AML-193 (cell line): ENCODE measurements around the gene HELZ.

Experiments
- DNase-seq, 2 experiments: peaks; one replicate each; lab custom pipeline; 2025; lab: John Stamatoyannopoulos, UW

HELZ gene

DNA sequence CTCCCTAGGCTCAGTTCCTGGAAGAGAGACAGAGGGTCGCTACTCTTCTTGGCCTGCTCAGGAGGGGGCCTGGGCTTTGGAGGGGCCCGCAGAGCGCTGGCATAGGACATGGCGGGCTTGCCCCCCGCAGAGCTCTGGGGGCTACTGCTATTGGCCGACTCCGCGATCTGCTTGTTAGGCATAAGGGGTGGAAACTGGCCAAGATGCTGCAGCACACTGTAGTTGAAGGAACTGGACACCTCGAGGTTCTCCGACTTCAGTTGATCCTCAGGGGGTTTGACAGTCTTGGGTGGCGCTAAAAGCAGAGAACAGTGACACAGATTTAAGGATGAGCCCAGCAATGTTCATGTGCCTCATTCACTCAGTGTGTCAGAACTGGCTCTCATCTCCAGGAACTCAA, 166.7 kb downstream of the HELZ start:
- DNase-seq, result no peak

DNA sequence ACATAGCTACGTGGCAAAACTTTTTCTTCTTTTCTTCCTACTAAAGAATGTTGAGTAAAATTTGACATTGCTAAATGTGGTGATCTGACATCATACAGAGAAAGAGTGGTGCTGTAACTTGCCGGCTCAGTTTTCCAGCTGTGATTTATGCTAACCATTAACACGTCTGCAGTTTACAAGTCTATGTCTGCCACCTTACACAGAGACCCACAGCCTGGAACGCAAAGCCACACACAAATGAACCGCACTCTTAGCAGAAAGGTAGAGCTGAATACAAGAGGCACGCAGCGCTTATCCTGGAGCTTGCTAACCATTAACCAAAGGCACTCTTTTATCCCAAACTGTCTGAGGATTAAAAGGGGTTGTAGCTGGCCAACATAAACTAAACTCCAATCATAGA, 168.7 kb downstream of the HELZ start:
- no peak for DNase-seq

DNA sequence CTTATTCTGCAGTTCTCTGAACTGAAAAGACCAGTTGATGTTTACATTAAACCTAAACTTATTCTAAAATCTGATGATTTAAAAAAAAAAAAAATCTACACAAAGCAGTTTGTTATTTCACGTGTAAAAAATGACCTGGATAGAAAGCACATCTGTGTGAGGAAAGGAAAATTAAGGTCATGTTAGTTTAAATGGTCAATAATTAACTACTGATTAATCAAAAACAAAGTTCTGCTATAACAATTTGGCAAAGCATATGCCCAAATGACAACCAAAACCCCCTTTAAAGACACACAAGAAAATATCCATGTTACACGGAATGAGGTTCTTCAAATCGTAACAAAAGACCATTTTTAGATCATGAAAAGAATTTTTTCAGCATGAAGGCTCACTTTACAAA, 170.2 kb downstream of the HELZ start:
- no peak for DNase-seq

DNA sequence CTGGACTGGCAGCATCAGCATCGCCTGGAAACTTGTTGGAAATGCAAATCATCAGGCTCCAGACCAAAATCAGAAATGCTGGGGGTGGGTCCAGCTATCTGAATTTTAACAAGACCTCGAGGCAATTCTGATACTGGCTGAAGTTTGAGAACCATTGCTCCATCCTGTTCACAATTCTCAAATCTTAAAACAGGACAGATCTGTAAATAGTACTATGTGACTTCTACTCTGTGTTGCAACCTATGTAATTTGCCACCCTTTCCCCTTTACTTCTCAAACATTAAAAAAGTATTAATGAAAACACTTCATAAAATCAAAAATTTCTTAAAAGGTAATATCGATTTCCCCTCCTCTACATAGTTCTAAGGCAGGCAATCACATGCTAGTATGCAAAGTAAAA, 172.1 kb downstream of the HELZ start:
- no peak for DNase-seq

DNA sequence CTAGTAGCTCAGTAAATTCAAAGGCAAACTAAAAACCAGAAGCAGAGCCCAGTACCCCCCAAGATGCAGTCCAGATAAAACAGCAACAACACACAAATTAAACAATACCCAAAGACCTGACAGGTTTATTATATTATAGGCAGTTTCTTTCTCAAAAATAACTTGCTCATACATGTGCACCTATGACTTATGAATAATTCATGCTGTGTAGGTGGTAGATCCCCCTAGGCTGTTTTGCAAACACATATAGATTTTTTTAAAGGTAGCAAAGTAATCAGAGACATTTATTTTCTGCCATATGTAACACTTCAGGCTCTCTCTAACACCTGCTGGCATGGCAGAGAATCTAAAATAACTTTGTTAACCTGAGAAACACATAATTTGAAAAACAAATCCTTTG, 173.4 kb downstream of the HELZ start:
- DNase-seq, result no peak

DNA sequence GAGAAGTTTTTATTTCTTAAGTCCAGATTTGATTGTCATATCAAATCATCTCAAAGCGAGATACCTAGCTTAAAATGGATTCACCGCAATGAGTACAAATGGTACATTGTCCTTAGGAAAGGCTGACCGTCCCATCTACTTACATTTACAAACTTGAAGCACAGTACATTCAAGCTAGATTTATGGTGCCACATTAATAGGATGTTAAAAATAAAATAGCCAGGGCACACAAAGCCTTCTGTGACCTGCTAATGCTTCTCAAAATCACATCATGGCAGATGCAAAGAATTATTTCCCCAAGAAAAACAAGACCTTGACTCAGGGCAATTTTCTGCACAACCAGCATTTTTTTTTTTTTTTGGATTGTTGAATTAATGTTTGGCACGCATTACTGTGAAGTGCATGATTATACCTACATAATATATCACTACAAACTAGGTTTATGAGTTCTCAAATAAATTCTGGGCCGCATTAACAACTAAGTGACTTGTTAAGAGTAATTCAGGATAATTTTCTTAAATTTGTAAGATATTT, 175.3 kb downstream of the HELZ start:
- no peak for DNase-seq

DNA sequence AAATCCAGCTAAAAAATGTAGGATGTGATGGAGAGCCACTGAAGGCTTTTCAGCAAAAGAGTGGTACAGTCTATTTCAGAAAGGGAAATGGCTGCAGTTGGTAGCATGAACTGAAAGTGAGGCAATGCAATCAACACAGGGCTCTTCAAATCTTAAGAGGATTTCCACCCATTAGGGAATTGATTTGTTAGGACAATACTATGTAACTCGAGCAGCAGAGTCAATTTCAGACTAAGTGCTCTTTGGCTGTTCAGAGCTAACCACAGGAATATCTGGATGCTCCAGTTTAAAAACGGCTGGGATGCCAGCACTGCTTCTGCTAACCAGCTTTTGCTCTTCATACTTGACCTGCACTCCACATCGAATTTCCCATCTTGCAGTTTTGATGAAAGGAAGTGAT, 176.0 kb downstream of the HELZ start:
- no peak for DNase-seq

DNA sequence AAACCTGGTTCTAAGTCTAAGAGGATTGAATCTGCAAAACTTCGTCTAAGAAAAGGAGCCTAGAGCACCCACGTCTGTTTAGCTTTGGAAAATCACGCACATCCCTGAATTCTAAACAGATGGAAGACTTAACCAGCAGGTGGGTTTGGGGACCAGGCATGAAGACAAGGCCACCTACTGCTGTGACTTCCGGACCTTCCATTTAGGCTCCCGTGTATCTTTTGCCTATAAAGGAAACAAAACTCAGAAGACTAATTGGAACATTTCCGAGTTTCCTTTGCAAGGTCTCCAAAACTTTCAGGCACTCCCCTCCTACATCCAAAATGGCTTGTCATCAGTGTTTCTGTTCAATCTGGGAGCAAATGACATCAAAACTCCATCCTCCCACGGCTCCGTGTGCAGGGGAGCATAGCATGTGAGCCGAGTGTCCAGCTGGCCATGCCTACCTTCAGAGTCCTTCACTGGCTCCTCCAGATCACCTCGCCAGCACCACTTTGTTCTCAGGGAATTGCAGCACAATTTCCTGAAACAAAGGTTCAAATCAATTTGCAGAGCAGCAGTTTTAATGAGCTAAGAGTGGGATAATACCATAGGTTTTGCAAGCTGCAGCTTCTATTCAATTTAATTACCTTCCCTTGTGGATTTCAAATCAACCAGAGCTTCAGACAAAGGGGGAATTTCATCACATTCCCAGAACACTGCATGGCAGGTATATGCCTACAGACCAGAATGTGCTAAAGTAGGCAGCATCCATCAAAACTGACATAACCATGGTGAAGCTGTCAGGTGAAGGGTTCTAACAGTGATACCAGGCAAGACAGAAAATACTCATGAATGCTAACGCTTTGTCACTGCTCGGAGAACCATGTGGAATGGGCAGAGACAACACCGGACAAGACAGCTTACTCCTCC, 177.2 kb downstream of the HELZ start:
- DNase-seq, result no peak

DNA sequence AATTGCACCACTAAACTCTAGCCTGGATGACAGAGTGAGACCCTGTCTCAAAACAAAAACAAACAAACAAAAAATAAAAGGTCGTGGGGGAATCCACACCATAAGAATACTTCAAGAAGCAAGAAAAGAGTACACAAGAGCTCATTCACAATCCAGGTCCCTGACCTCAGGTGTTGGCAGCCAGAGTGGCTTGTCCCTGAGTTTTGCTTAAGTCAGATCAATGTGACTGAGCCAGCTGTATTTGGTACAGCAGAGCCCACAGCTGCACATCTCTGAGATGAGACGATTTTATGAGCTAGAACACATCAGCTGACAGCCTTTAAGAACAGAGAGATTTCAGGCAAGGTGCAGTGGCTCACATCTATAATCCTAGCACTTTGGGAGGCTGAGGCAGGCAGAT, 178.3 kb downstream of the HELZ start:
- DNase-seq, result no peak

DNA sequence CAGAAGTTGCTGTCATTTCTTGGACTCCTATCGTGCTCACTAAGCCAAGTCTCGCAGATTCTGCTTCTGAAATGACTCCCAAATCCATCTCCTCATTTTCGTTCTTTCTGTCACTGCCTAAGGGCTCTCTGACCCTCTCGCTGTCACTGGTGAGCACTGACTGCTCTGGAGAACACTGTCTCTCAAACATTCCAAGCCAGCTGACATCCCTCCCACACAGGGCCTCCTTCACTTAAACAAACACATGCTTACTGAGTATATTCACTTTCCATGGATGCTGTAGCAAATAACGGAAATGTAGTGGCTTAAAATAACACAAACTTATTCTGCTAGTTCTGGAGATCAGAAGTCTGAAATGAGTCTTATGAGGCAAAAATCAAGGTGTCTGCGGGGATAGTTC, 181.9 kb downstream of the HELZ start:
- no peak for DNase-seq

DNA sequence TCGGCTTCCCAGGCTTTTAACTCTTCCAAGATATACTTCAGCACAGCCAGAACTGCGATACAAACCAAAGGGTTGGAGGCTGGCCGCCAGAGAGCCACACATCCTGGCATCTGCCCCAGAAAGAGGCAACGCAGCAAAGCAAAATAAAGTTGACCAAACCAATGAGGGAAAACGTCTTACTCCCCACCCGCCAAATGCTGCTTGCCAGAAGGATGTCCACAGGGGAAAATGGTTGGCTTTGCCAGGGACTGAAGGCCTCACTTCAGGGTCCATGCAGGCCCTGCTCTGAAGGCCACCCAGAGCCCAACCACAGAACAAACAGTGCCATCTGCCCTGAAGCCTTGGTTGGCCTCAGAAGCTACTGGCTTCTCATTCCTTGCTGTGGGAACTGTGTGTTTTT, 185.6 kb downstream of the HELZ start:
- no peak for DNase-seq

DNA sequence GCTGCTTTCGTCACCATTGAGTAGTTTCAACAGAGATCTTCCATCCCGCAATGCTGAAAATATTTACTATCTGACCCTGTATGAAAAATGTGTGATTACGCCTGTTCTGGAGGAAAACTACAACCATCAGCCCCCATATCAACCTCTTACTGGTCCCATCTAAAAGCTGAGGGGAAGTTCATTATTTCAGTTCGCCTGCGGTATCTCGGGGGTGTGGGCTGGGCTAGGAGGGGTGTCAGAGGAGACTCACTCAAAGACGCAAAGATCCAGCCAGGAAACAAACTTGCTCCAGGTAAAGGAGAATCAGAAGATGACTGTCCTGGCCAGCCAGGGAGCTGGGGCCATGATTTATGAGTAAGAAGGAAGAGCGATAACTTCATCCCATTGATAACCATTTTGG, 187.0 kb downstream of the HELZ start:
- no peak for DNase-seq

DNA sequence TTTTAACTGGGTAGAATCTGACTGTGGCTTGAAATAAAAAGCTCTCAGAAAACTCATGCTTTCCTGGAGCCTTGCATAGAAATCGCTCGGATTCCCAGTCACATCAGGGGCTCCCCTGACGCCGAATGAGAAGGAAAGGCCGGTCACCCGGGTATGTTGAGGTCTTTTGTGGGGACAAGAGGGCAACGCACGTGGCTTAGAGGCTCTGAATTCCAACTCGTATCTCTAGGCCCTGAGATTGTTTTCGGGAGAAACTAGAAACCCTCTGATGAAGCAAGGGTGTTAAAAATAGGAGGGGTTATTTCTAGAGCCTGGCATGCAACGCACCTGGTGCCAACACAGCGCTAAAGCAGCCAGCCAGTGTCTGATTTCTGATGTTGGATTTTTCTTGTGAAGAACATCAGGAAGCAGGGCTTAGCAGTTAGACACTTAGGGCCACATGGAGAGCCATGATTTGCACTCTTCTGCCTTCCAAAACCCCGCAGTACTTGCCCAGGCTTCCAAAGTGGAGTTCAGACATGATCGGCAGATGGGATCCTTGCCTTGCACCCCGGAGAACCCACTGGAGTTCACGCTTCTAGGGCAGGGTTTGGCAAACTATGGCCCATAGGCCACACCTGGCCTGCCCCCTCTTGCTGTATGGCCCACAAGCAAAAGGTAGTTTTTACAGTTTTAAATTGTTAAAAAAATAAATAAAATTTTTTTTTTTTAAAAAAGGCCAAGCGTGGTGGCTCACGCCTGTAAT, 188.1 kb downstream of the HELZ start:
- DNase-seq, result no peak

DNA sequence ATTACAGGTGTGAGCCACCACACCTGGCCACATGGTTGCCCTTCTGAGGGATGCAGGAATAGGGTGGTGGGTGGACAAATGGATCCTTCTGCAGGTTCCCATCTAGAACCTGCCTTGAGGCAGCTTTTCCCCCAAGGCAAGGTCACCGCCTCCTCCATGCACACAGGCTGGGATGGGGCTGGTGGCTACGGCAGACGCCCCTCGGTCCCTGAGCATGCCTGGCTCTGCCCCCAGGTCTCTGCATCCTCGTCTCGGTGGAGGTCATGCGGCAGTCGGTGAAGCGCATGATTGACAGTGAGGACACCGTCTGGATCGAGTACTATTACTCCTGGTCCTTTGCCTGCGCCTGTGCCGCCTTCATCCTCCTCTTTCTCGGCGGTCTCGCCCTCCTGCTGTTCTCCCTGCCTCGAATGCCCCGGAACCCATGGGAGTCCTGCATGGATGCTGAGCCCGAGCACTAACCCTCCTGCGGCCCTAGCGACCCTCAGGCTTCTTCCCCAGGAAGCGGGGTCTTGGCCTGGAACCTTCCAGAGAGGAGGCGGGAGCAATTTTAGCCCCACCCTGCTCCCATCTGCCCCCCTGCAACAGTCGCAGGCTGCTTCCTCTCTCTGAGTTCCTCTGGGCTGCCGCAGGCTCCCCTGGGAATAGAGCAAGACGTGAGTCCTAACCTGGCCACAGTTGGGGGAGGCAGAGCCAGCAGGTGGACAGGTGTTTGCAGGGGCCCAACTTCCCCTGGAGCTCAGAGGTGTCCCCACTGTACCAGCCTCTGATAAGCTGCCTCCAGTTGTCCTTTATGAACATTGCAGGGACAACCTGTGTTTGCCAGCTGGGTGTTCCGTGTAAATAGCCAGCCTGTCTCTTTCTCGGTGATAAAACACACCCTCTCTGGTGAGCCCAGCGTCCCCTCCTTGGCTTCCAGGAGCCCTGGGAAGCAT, 188.9 kb downstream of the HELZ start:
- no peak for DNase-seq

DNA sequence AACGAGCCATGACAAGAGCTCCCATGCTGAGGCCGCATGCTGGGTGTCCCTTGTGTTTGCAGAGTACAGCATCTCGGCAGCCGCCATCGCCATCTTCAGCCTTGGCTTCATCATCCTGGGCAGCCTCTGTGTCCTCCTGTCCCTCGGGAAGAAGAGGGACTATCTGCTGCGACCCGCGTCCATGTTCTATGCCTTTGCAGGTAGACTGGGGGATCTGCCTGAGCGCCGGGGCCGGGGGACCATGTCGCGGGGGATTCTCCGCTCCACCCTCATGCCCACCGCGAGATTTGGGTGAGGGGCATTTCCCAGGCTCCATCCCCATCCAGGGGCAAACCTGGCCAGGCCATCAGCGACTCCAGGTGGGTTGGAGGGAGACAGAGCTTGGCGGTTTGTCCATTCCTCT, 190.0 kb downstream of the HELZ start:
- no peak for DNase-seq

DNA sequence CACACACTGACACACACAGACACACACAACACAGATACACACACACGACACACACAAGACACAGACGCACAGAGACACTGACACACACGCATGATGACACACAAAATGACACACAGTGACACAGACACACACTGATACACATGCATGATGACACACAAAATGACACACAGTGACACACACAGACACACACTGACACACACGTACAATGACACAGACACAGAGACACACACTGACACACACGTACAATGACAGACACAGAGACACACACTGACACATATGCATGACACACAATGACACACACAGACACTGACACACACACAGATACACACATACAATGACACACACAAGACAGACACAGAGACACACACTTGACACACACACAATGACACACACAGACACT, 190.4 kb downstream of the HELZ start:
- no peak for DNase-seq

DNA sequence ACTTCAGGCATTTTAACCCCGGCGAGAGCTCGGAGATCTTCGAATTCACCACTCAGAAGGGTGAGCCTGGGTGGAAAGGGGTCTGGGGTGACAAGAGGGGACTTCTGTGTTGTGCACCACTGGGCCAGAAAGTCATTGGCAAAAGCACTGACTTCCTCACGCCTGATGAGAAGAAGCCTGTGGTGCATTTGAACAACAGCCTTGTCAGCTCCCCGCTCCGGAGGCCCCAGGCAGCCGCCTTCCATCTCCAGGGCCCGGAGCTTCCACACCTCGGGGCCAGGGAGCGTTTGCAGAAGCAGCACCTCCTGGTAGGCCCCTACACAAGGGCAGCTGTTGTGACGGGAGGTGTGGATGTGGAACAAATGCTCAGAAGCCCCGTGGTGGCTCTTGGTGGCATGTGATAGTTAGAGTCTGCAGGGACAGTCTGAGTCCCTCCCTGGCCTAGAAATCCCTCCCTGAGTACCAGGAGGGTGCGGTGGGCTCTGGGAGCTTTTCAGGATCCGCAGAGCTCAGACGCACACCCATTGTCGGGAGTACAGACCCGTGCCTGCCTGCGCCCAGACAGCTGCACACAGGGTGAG, 190.9 kb downstream of the HELZ start:
- DNase-seq, result no peak

DNA sequence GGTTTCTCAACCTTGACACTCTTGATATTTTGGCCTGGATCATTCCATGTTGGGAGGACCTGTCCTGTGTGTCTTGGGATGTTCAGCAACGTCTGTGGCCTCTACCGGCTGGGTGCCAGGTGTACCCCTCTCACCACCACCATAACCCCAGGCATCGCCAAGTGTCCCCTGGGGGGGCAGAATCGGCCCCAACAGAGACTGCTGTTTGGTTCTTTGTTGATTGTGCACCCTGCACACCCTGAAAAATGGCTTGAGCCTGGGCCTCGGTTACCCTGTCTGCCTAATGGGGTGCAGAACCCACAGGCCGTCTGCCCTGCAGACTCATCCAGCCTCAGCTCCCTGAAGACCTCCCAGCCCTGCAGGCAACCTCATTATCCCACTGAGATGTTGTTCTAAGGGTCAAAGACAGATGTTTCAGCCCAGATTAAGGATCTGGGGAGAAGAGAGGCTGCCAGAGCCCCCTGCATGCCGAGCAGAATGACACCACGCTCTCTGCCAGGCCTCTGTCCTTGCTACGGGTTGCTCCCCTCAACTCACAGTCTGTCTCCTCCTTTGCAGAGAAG, 191.5 kb downstream of the HELZ start:
- DNase-seq, result no peak

DNA sequence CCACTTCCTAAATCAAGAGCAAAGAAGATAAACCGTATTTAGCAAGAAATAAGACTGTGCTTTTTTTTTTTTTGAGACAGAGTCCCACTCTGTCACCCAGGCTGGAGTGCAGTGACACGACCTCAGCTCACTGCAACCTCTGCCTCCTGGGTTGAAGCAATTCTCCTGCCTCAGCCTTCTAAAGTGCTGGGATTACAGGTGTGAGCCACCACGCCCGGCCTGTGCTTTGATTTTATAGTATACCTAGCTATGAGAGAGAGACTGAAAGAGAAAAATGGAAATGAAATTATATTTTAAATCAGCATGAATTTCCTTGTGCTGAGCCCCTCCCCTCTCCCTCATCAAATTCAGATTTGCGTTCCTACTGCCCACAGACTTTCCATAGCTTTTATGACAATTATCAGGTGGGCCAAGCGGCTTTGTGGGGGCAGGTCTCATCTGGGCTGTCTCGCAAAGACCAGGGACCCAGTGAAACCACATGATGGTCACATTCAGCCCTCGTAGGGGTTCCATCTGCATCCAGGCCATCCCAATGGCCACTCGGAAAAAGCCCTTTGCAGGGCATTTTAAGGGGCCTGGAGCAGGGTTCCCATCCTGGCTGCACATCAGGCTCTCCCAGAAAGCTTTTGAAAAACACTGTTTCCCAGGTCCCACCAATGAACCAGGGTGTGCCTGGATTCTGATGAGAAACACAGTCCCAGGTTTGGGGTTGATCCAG, 192.1 kb downstream of the HELZ start:
- DNase-seq, result no peak

DNA sequence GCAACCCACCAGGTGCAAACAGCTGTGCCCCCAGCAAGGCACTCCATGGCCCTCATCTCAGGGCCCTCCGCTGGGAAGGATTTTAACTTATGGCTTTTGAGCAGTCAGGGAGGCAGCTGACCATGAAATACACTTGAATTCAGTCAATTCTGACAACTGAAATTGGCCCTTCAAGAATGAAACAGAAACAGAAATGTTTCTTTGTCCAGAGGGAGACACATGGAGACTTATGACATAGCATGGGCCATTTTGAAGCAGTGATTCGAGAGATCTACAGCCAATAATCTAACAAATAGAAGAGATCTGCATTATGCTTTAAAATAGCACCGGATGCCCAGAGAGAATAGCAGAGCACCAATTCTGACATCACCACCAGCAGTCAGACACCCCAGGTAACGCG, 193.2 kb downstream of the HELZ start:
- DNase-seq, result no peak

DNA sequence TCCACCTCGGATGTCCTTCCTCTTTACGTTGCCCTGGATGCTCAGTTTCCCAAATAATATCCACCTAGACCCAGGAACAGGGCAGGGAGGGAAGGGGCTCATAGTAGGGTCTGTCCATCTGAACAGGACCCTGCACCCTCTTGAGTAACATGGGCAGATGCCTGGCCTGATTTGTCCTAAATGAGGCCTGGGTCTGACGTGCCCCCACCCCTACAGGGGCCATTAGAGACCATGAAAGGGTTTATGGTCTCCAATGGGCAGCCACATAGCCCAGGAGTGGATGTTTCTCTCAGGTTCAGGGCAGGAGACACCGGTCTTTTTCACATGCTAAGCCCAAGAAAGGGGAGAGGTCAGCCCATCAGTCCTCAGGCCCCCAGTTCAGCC, 193.8 kb downstream of the HELZ start:
- no peak for DNase-seq
